Kidney glomerular epithelial cell (primary cell): ENCODE measurements around the gene PPP6R1.
A peak's percentile ranks its signal among the peaks of the same experiment; 100 is the strongest.

ENCODE experiments used
- DNase-seq: peaks from one replicate; lab custom pipeline; 2025; lab: John Stamatoyannopoulos, UW

PPP6R1 gene

GRCh38 chr19:55259540-55260210 lies 858 bp upstream of the PPP6R1 start:
- no peak for DNase-seq

- no peak for DNase-seq
These were observed 365 bp downstream of the PPP6R1 start for GRCh38 chr19:55258476-55258827.

GRCh38 chr19:55257461-55258420 lies 1.1 kb downstream of the PPP6R1 start:
- peak; percentile 19 for DNase-seq

- DNase-seq, result no peak
These were observed 2.0 kb downstream of the PPP6R1 start for GRCh38 chr19:55256562-55257460.

- peak; percentile 9 for DNase-seq
These were observed 3.0 kb downstream of the PPP6R1 start for GRCh38 chr19:55255618-55256423.

- DNase-seq, result no peak
These were observed 4.2 kb downstream of the PPP6R1 start for GRCh38 chr19:55254625-55254977.

GRCh38 chr19:55253842-55254624 lies 4.8 kb downstream of the PPP6R1 start:
- no peak for DNase-seq

- no peak for DNase-seq
These were observed 5.8 kb downstream of the PPP6R1 start for GRCh38 chr19:55252760-55253663.

GRCh38 chr19:55251341-55252081 lies 7.3 kb downstream of the PPP6R1 start:
- peak; percentile 39 for DNase-seq

- no peak for DNase-seq
These were observed 8.4 kb downstream of the PPP6R1 start for GRCh38 chr19:55250262-55251036.

GRCh38 chr19:55249841-55250240 lies 9.0 kb downstream of the PPP6R1 start:
- no peak for DNase-seq

- no peak for DNase-seq
These were observed 10.1 kb downstream of the PPP6R1 start for GRCh38 chr19:55248704-55249103.

- DNase-seq, result no peak
These were observed 10.6 kb downstream of the PPP6R1 start for GRCh38 chr19:55248166-55248675.

- peak; percentile 24 for DNase-seq
These were observed 11.2 kb downstream of the PPP6R1 start for GRCh38 chr19:55247621-55248099.

- DNase-seq, result no peak
These were observed 12.1 kb downstream of the PPP6R1 start for GRCh38 chr19:55246462-55247451.

- no peak for DNase-seq
These were observed 13.4 kb downstream of the PPP6R1 start for GRCh38 chr19:55245236-55245904.
